Activated CD8-positive, alpha-beta memory T cell treated with anti-CD3 and anti-CD28 coated beads for 1 hour (primary cell): ENCODE results near the gene ARHGAP6.
A peak's percentile ranks its signal among the peaks of the same experiment; 100 is the strongest.
"Not testable (repeated sequence)": the region's sequence is repeated elsewhere in the genome, so short reads cannot be mapped to it uniquely, and the experiment has no call there.

Source experiments
- DNase-seq, 2 donors: peaks; one replicate each; pipeline ENCODE4 v3.0.0-alpha.2; 2020; ENCODE audit warnings: low read depth in 1 of 2; ENCODE audit errors: extremely low read depth in 1 of 2

Gene ARHGAP6

DNA sequence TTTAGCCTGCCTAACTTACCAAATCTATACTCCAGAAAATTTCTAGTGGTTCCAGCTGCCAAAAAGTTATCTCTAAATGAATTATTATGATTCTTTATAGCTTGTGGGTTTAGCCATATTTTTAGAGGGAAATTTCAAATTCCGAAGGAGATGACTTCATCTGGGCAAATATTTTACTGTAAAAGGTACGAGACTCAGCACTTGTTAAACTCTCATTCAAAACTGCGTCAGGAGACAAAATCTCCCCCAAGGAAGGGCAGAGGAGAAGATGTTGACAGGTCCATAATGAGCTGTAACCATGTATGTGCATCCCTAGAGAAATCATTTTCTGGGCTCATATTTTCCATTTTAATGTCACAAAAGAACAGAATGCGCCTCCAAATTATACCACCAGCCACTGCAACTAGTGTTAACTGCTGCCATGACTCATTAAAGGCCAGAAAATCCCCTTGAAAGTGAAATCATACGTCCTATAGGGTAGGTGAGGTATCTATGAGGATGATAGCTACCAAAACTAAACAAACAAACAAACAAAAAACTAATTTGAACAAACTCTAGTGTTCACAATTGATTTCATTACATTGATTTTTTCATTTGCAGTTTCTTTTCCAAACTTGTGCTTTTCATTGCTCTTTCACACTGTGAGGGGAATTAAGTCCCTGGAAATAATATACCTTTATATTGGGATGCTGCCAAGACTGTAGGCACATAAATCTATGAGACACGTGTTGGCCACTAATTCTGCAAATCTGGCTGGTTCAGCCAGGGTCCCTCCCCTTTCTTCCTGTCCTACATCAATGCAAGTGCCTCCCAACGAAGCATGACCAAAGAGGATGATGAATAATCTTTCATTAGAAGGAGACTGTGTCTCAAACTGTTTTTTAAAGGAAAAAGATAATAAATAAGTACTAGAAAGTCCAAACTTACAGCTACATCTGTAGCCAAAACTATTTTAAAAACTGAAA lies 85.8 kb downstream of the ARHGAP6 start:
- no peak for DNase-seq

DNA sequence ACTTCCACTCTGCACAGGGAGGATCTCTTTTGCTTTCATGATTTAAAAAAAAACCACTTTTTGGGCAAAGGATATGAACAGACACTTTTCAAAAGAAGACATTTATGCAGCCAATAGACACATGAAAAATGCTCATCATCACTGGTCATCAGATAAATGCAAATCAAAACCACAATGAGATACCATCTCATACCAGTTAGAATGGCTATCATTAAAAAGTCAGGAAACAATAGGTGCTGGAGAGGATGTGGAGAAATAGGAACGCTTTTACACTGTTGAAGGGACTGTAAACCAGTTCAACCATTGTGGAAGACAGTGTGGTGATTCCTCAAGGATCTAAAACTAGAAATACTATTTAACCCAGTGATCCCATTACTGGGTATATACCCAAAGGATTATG lies 87.4 kb downstream of the ARHGAP6 start:
- not testable (repeated sequence) for DNase-seq

DNA sequence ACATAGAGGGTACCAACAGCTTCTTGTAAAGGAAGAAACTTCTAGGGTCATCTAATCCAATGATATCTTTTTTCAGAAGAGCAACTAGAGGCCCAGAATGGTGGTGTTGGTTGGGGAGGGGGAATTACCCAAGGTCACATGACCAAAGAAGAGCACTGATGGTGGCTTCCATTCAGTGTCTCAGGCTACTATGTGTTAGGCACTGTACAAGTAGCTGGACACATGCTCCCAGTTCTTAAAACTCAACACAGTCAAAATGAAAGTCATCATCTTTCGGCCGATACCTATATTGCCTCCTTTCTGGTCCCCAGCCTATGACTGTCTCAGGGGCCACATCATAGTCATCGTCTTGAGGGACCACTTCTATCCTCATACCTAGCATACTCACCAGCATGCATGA lies 88.1 kb downstream of the ARHGAP6 start:
- DNase-seq = no peak

DNA sequence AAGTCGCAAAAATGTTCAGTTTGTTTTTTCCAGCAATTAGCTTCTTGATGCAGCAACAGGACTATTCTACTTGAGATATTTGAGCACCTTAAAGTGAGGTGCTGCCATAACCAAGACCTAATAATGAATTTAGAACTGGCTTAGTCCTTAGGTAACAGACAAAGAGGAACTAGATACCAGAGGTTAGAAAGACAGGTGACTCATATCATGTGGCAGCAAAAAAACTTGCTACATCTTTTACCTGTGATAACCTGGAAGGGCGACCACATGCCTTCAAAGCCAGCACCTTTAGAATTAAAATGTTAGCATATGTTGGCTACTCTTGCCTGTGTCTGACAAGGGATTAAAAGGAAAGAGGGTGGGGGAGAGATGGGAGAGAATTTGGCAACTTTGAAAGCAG lies 90.4 kb downstream of the ARHGAP6 start:
- no peak for DNase-seq

DNA sequence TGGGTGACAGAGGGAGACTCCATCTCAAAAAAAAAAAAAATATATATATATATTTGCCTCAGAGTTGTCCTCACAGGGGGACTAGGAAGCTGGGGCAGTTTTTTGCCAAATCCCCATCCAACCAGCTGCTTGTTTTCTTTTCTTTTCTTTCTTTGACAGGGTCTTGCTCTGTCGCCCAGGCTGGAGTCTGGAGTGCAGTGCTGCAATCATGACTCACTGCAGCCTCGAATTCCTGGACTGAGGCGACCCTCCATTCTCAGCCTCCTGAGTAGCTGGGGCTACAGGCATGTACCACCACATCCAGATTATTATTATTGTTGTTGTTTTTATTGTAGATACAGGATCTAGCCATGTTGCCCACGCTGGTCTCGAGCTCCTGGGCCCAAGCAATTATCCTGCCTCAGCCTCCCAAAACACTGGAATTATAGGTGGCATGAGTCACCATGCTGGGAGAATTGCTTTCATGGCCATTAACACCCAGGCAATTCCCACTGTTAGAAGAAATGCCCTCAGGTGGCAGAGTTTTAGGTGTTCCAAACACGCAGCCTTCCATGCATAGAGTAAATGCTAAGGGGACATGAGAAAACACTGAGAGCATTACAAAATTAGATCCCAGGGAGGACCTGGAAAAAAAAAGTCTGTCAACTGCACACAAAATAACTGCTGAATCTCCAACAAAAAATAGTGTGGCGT lies 98.0 kb downstream of the ARHGAP6 start:
- no peak for DNase-seq

DNA sequence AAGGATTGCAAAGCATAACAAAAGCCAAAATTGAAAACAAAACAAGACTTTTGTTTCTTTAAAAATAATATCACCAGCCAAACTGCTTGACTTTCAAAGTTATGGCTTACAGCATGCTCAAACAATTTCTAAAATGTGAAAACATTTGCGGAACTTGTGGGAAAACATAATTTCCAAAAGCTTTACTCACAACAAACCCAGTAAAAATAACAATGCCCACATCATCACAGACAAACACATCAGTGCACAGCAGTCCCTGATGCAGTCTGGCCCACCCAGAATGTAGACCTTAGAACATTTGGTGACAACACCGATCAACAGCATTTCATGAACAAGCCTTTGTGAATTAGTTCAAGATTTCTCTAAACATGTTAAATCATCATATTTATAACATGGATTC lies 98.9 kb downstream of the ARHGAP6 start:
- no peak for DNase-seq

DNA sequence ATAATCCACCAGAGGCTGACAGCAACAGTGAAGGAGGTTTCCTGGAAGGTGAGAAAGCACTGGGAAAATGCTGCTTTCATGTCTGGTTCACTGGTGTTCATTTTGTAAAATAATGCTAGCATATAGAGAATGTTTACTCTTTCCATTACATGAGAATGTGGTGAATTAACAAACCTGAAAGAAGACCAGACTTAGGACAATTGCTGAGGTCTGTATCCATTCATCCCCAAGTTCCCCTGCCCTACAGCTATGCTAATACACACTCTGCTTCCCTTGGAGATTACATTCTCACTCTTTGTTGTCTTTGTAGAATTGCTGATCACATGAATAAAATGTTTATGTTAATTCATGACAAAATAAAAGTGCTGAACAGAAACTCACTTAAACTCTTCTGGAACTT lies 99.5 kb downstream of the ARHGAP6 start:
- DNase-seq = no peak

DNA sequence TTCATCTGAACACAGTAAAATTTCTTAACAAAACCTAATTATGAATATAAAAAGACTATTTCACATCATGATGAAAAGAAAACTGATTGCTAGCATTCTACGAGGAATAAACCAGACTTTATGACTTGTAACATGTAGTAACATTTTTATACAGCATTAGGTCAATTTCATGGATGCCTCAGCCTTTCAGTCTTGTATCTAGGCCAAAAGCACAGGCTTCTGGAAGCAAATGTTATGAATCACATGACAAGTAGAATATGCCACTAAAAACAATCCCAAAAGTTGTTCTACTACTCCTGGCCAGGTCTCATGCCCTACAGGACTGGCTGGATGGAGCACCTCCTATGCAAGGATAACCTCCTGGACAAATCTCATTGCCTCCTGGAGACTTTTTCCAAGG lies 101.2 kb downstream of the ARHGAP6 start:
- no peak for DNase-seq

DNA sequence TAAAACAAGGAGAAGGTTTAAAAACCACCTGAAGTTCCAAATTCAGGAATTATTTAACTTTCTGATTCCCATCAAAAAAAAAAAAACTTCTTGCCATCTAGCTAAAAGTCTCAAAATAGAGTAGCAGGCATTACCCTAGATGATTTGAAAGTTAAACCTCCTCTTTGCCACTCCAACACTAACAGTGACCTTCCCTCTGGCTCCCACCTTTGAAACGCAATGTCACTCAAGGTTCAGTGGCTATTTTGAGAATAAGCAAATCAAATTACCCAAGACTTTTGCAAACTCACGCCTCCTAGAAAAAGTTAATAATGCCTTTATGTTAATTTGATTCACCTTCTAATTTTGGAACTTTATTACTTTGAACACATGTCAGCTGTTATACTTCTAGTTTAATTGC lies 103.2 kb downstream of the ARHGAP6 start:
- DNase-seq = no peak

DNA sequence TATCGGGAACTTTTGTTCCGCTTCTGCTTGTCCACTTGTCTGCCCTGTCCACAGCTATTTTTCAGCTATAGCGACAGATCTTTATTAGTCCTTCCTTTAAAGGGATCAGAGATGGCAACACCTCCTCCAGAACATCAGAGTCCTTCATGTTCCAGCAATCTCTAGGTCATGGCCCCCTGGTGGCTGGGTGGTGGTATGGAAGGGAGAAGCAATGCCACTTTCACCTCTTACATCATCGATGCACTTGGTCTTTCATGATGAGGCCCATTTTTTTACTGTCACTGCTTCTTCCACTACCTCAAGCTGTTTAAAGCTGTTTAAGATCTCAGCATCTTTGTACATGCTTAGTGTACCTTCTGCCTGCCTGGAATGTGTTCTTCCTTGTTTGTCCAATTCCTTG lies 106.7 kb downstream of the ARHGAP6 start:
- peak in 1 of 2 donors; percentile 0 for DNase-seq

DNA sequence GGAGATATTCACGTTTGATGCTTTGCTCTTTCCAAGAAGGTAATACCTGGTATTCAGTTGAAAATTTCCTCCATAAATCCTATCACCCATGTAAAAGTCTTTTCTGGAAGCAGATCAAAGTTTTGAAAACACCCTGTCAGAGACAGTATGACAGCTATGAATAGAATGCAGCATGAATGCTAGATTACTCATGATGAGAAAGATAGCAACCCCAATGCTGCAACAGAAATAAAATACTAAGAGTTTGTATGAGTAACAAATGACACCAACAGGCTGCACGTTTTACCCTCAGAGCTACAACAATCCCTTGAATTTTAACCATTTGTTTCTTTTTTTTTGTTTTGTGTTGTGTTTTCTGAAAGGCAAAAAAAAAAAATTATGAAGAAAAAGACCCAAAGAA lies 108.6 kb downstream of the ARHGAP6 start:
- no peak for DNase-seq

DNA sequence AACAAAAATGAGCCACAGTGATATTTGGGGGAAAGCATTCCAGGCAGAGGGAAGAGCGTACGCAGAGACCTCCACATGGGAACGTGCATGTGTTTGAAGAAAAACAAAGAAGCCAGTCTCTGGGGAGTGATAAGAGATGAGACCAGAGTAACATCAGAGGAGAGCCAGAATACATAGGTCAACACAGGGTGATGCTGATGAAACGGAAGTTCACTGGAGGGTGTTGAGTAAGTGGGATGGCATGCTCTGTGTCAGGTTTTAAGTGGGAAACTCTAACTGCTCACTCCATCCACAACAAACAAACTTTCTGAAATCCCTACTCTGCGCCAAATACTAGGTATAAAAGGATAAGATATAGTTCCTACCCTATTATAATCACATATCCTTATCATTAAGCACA lies 110.0 kb downstream of the ARHGAP6 start:
- DNase-seq = no peak

DNA sequence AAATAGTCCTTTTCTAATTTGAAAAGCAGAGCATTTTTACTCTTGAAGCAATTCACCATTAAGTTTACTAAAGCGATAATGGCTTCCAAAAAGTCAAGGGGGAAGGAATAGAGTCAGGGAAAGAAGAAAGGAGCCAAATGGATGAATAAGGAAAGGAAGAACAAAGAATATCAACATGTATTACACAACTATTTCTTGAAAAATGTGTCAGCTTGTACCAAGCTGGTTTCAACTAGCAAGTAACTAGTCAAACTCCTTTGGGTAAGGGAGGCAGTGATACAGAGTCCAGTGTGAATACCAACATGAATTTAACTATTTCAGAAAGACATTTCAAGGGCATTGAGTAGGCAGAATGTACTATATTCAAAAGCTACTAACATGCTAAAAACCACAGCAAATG lies 112.1 kb downstream of the ARHGAP6 start:
- no peak for DNase-seq

DNA sequence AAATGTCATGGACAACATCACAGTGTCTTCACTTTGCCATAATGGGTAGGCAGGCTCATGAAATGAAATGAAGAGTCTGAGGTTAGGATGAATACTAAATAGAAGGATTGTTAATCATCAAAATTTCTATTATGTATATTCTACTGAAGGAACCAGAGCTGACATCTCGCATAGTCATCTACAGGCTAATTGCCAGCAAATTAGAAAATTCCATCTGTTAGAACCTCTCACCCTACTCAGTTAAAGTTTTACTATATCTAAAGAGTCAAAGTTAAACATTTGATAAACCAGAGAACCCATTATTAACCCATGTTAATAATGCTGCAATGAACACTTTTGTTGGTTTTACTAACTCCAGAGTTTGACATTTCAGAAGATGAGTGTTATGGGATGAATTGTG lies 114.6 kb downstream of the ARHGAP6 start:
- no peak for DNase-seq

DNA sequence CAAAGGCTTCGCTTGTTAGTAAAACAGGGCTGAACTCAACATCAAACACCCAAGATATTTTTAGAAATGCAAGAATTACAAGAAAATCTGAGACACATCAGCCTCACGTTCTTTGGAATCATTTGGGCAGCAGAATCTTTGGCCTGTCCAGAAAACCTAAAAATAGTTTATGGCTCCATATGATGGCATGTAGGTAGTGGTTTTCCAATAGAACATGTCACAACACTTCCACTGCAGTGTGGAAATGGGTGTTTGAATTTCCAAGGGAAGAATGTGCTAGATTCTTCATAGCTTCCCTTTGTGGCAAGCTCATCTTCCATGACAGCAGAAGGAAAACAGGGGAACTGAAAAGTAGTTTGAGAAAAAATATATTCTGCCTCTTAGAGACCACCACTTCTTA lies 118.8 kb downstream of the ARHGAP6 start:
- no peak for DNase-seq

DNA sequence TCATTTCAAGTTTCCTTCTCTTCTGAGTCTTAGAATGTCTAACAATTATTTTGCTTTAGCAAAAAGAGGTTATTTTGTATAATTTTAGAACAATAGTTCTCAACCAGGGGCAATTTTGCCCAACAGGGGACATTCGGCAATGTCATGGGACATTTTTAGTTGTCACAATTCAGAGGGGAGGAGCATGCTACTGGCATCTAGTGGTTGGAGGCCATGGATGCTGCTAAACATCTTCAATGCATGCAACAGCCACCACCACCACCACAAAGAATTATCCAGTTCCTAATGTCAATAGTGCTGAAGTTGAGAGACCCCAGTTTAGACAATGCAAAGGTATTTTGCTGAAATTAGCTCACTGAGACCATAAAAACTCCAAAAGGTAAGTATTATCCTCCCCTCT lies 122.5 kb downstream of the ARHGAP6 start:
- no peak for DNase-seq

DNA sequence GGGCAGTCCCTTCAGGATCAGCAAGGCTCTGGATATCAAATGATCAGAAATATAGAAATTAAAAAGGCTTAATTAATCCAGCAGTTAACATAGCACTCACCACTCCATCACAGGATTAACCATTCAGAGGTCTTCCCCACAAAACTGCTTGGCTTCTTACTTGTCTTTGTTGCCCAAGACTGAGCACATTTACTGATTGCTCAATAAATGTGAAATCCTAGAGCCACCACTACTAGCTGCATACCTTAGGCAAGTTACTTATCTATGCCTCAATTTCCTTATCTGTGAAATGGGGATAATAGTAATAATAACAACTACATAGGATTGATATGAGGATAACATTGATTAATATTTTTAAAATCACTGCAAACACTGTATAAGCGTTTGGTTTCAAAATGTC lies 124.2 kb downstream of the ARHGAP6 start:
- DNase-seq = no peak

DNA sequence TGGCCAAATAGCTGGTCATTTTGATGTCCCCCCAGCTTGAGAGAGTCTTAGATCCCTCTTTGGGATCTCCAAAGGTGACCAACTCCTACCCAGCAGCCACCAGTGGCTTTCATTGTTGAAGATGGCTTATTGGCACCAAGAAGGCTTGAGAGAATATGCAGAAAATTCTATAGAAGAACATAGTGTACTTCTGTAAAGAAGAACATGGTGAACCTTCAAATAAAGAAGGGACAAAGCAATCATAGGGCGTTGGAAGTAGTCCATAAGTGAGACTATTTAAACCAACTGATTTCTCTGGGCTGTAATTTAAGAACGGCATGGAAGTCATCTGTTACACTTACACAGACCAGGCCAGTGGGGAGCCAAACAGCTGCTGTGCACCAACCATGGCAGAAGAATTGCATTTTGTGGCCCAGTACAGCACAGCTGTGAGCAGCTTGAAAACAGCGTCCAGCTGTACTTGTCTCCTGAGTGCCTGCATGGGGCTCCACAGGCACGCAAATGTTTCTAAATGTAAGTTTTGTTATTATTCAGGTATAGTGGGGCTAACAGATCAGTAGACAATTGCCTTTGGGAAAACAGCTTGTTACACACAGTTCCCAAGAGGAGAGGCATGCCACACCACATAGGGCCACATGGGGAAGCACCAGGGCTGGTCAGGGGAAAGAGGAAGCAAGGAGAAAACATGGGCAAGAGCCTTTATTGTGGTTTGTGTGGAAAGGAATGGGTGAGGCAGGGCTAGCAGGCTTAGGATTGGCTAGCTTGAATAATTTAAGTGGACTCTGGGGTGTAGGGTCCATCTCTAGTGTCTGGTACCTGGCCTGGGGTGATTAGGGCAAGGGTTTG lies 125.0 kb downstream of the ARHGAP6 start:
- no peak for DNase-seq

DNA sequence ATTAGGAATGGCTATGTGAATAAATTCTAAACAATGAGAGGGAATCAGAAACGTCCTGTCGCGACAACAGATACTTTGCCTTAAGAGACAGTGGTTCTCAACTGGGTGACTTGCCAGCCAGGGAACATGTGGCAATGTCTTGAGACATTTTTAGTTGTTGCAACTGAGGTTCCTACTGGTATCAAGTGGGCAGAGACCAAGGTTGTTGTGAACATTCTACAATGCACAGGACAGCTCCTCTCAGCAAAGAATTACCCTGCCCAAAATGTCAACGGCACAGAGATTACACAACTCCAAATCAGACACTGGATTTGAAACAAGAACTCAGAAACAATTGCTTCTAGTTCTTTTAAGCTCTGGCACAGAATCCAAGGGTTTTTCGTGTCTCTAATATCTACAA lies 128.6 kb downstream of the ARHGAP6 start:
- no peak for DNase-seq

DNA sequence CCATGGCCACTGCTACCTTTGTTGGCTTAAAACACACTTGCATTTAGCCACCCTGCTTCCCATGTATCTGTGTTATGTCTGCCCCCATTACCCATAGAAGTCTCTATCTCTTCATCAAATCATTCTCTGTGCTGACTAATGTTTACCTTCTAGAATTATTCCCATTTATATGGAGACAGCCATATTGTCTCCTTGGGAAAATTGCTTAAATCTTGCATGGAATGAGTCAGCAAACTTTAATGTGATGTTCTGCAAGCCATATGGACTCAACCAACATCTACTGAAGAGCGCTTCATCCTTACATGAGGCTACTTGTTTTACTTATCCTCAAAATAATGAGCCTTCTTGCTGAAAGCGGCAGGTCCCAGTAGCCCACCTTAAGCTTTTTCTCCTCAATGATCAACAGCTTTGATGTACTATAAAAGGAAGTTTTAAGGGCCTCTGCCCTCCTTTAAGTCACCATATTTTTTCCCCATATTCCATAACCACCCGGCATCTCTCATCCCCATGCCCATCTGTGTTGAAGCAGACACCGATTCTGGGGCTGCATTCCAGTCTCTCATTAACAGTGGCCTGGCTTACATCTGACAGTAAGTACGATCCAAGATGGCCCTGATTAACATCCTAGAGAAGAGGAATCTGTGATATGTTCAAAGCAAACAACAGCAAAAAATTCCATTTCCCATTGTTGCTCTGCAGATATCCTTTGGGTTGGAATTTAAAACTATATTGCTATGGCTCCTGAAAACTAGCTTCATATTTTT lies 130.4 kb downstream of the ARHGAP6 start:
- no peak for DNase-seq

DNA sequence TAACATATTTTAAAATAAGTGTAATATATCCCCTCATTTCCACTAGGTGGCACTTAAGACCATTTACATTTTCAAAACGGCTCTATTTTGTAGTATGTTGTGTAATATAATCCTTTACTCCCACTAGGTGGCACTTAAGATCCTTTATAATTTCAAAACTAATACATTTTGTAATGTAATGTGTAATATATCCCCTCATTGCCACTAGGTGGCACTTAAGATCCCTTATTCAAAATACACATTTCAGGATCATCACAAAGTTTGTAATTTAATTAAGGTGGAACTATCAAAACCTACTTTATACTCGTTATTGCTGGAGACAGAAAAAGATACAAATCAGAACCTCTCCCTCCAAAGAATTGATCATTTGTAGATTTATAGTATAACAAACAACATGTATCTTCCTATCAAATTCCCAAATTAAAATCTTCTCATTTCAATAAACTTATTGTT lies 132.5 kb downstream of the ARHGAP6 start:
- no peak for DNase-seq
